Cardiac fibroblast (primary cell): Measurements from ENCODE around the gene SFRP5.

ENCODE experiments used
- DNase-seq, 2 donors: peaks; one replicate each; pipeline versions ENCODE4 v3.0.0 to v3.0.0-alpha.2; 2010; ENCODE audit warnings: low read depth in 2 of 2
- H3K4me3 ChIP-seq, 2 donors: replicated peaks in 1 of 2; 1 replicate in 1 of 2; 2 replicates in 1 of 2; pipeline ENCODE4 v1.5.1; 2011; ENCODE audit warnings: low read depth in 2 of 2, low read length in 2 of 2, mild to moderate bottlenecking in 2 of 2, moderate library complexity in 1 of 2
- TF ChIP-seq, protein P1 (sequence below): IDR thresholded peaks from one replicate; pipeline ENCODE4 v1.5.1; 2011; ENCODE audit warnings: low read depth, mild to moderate bottlenecking, low read length, inconsistent platforms

The SFRP5 gene

GRCh38 chr10:97779975-97780374, 8.2 kb upstream of the SFRP5 start:
- DNase-seq = no peak
- no peak overlapping the region for H3K4me3 ChIP-seq
- TF ChIP-seq, protein P1, sequence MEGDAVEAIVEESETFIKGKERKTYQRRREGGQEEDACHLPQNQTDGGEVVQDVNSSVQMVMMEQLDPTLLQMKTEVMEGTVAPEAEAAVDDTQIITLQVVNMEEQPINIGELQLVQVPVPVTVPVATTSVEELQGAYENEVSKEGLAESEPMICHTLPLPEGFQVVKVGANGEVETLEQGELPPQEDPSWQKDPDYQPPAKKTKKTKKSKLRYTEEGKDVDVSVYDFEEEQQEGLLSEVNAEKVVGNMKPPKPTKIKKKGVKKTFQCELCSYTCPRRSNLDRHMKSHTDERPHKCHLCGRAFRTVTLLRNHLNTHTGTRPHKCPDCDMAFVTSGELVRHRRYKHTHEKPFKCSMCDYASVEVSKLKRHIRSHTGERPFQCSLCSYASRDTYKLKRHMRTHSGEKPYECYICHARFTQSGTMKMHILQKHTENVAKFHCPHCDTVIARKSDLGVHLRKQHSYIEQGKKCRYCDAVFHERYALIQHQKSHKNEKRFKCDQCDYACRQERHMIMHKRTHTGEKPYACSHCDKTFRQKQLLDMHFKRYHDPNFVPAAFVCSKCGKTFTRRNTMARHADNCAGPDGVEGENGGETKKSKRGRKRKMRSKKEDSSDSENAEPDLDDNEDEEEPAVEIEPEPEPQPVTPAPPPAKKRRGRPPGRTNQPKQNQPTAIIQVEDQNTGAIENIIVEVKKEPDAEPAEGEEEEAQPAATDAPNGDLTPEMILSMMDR = no peak

DNA sequence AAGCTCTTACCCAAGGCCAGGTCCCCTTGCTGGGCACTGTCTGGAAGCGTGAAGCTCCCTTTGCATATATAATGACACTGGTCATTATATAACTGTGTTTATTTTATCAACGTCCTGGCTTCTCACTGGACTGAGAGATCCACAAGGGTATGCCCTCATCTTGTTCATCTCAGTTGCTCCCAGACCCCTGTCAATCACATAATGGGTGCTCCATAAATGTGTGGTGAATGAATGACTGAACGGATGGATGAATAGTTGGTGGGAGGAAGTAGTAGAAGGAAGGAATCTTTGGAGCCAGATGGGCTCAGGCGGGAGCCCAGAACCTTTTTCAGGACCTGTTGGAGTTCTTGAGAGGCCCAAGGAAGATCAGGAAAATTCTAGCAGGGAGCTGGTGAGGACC, 7.7 kb upstream of the SFRP5 start:
- no peak for DNase-seq
- TF ChIP-seq, protein P1 = no peak
- no peak overlapping the region for H3K4me3 ChIP-seq

GRCh38 chr10:97778452-97779302, 6.9 kb upstream of the SFRP5 start:
- no peak for DNase-seq
- TF ChIP-seq, protein P1 = no peak

GRCh38 chr10:97777143-97777542, 5.3 kb upstream of the SFRP5 start:
- DNase-seq = no peak
- TF ChIP-seq, protein P1 = no peak
- H3K4me3 ChIP-seq = no peak overlapping the region

More at GRCh38 chr10:97778452-97779302, 6.9 kb upstream of the SFRP5 start:
- no peak overlapping the region for H3K4me3 ChIP-seq

GRCh38 chr10:97774811-97775294, 3.1 kb upstream of the SFRP5 start:
- H3K4me3 ChIP-seq = no peak overlapping the region
- TF ChIP-seq, protein P1 = no peak
- no peak for DNase-seq

GRCh38 chr10:97773096-97773495, 1.3 kb upstream of the SFRP5 start:
- DNase-seq = no peak
- TF ChIP-seq, protein P1 = no peak

More at GRCh38 chr10:97773096-97773495, 1.3 kb upstream of the SFRP5 start:
- H3K4me3 ChIP-seq = no peak overlapping the region
